Loucy (cell line): Measurements from ENCODE around the gene CHDH.

Source experiments
- H2AFZ ChIP-seq: fragments of 200-600 bp; sonication (generic); 2 replicates; pipeline ENCODE4 v1.6.0; 2016; ENCODE audit warnings: antibody characterized with exemption, mild to moderate bottlenecking, low read length, moderate library complexity
- H3F3A ChIP-seq: fragments of 200-600 bp; 2 replicates; pipeline ENCODE4 v1.6.0; 2016; ENCODE audit warnings: antibody characterized with exemption, low read depth, mild to moderate bottlenecking
- H3K27me3 ChIP-seq: fragments of 200-600 bp; sonication (generic); 2 replicates; pipeline ENCODE4 v1.6.1; 2014; ENCODE audit warnings: low read length, mild to moderate bottlenecking; ENCODE audit not compliant: insufficient read depth, poor library complexity, severe bottlenecking
- H3K36me3 ChIP-seq: fragments of 200-600 bp; sonication (generic); 2 replicates; pipeline ENCODE4 v1.6.1; 2016; ENCODE audit warnings: low read length; ENCODE audit not compliant: insufficient read depth
- H3K4me1 ChIP-seq: fragments of 200-600 bp; sonication (generic); 2 replicates; pipeline ENCODE4 v1.5.1; 2014; ENCODE audit warnings: low read length, mild to moderate bottlenecking; ENCODE audit not compliant: insufficient read depth, poor library complexity, severe bottlenecking
- H3K4me2 ChIP-seq: fragments of 200-600 bp; sonication (generic); 2 replicates; pipeline ENCODE4 v1.6.0; 2014; ENCODE audit warnings: antibody characterized with exemption, low read length, low read depth, mild to moderate bottlenecking; ENCODE audit not compliant: poor library complexity, severe bottlenecking
- H3K4me3 ChIP-seq: fragments of 200-600 bp; sonication (generic); 2 replicates; pipeline ENCODE4 v1.5.1; 2014; ENCODE audit warnings: low read length, mild to moderate bottlenecking, mixed read lengths; ENCODE audit not compliant: poor library complexity, severe bottlenecking
- H3K79me2 ChIP-seq: fragments of 200-600 bp; sonication (generic); 2 replicates; pipeline ENCODE4 v1.6.1; 2014; ENCODE audit warnings: low read length; ENCODE audit not compliant: insufficient read depth
- H3K9ac ChIP-seq: fragments of 200-600 bp; sonication (generic); 2 replicates; pipeline ENCODE4 v1.6.0; 2014; ENCODE audit warnings: mild to moderate bottlenecking, low read depth, low read length, moderate library complexity; ENCODE audit not compliant: poor library complexity, severe bottlenecking
- H3K9me2 ChIP-seq: fragments of 200-600 bp; sonication (generic); replicated peaks from 2 replicates; pipeline ENCODE4 v1.6.1; 2016; ENCODE audit warnings: low read depth, low read length, mixed read lengths
- H3K9me3 ChIP-seq: fragments of 200-600 bp; sonication (generic); 2 replicates; pipeline ENCODE4 v1.6.1; 2014; ENCODE audit warnings: mild to moderate bottlenecking, antibody characterized with exemption, low read length, low read depth; ENCODE audit not compliant: insufficient read depth
- H4K20me1 ChIP-seq: fragments of 200-600 bp; sonication (generic); 2 replicates; pipeline ENCODE4 v1.6.0; 2014; ENCODE audit warnings: antibody characterized with exemption, low read length, mild to moderate bottlenecking; ENCODE audit not compliant: insufficient read depth, poor library complexity, severe bottlenecking
- CTCF ChIP-seq: fragments of 200-600 bp; sonication (generic); conservative IDR thresholded peaks from 2 replicates; pipeline ENCODE4 v1.5.1; 2014; ENCODE audit warnings: mild to moderate bottlenecking, antibody characterized with exemption, low read length
- EZH2phosphoT487 ChIP-seq: fragments of 200-600 bp; IDR thresholded peaks from 2 replicates; pipeline ENCODE4 v1.6.1; 2018; ENCODE audit warnings: antibody characterized with exemption, mild to moderate bottlenecking, moderate library complexity, borderline replicate concordance

CHDH gene

GRCh38 chr3:53790470-53790869, 55.7 kb downstream of the CHDH start:
- TF ChIP-seq EZH2phosphoT487, result no peak
- TF ChIP-seq CTCF, result no peak
- no peaks in the 10 kb centered on the region for H3K27me3 ChIP-seq
- no peak overlapping the region for H3K4me2 ChIP-seq
- no peaks in the 10 kb centered on the region for H3K79me2 ChIP-seq
- H3K9ac ChIP-seq, result no peak overlapping the region
- H3F3A ChIP-seq, result no peaks in the 10 kb centered on the region
- no peaks in the 10 kb centered on the region for H3K4me1 ChIP-seq
- H2AFZ ChIP-seq, result no peak overlapping the region
- H3K4me3 ChIP-seq, result no peak overlapping the region
- no peaks in the 10 kb centered on the region for H3K9me2 ChIP-seq
- no peaks in the 10 kb centered on the region for H4K20me1 ChIP-seq
- no peaks in the 10 kb centered on the region for H3K36me3 ChIP-seq
- H3K9me3 ChIP-seq, result no peaks in the 10 kb centered on the region

- Histone ChIP-seq H3K36me3 (no peaks in the 10 kb centered on the region), H3K4me1 (no peaks in the 10 kb centered on the region), H2AFZ (no peak overlapping the region), H3K79me2 (no peaks in the 10 kb centered on the region), H3K9me2 (no peaks in the 10 kb centered on the region), H3K9ac (no peak overlapping the region), H4K20me1 (no peaks in the 10 kb centered on the region), H3K4me2 (no peak overlapping the region), H3F3A (no peaks in the 10 kb centered on the region), H3K4me3 (no peak overlapping the region), H3K9me3 (no peaks in the 10 kb centered on the region), H3K27me3 (no peaks in the 10 kb centered on the region)
- no peak for TF ChIP-seq EZH2phosphoT487
These were observed 56.8 kb downstream of the CHDH start for GRCh38 chr3:53789459-53789858.

GRCh38 chr3:53788038-53788437, 58.2 kb downstream of the CHDH start:
- no peak overlapping the region for H2AFZ ChIP-seq

More at GRCh38 chr3:53788038-53788437, 58.2 kb downstream of the CHDH start:
- no peaks in the 10 kb centered on the region for H3K9me3 ChIP-seq
- H3K4me1 ChIP-seq, result no peaks in the 10 kb centered on the region
- H3K36me3 ChIP-seq, result no peaks in the 10 kb centered on the region
- no peaks in the 10 kb centered on the region for H3K79me2 ChIP-seq
- H4K20me1 ChIP-seq, result no peaks in the 10 kb centered on the region
- H3K4me3 ChIP-seq, result no peak overlapping the region
- no peak overlapping the region for H3K9ac ChIP-seq
- TF ChIP-seq CTCF, result no peak
- no peak for TF ChIP-seq EZH2phosphoT487
- H3F3A ChIP-seq, result no peaks in the 10 kb centered on the region
- H3K4me2 ChIP-seq, result no peak overlapping the region
- H3K9me2 ChIP-seq, result no peaks in the 10 kb centered on the region
- no peaks in the 10 kb centered on the region for H3K27me3 ChIP-seq
